GM12878 (cell line): ENCODE results near the gene OR1J1. TPM values are rescaled to one million over a fixed set of nuclear protein-coding genes. Genes with fewer than 3 reads are reported as not detected.

Experiments
- ATAC-seq: fragments of 200-7000 bp; cut with Tn5 transposase; 3 replicates; pipeline ENCODE4 v1.9.1; 2020; ENCODE audit warnings: mild to moderate bottlenecking, moderate library complexity
- BruUV-seq: library from RNA; stranded (reverse); fragments of 400-500 nt; replicated peaks from 2 replicates; lab custom pipeline; 2021; lab: Mats Ljungman, UMichigan
- CTCF ChIA-PET: fragments of 300-600 bp; sonication (Branson Sonifier 250); formaldehyde crosslinking; extraction: SDS; loops from one replicate; lab custom pipeline; 2021; ENCODE audit warnings: inconsistent platforms; lab: Yijun Ruan, JAX
- POLR2A ChIA-PET: fragments of 350-600 bp; formaldehyde crosslinking; extraction: SDS; loops from one replicate; lab custom pipeline; 2021; ENCODE audit warnings: inconsistent platforms; lab: Charles Lee
- RAD21 ChIA-PET: fragments of 300-600 bp; sonication (Branson Sonifier 250); formaldehyde crosslinking; loops from one replicate; lab custom pipeline; 2023; ENCODE audit warnings: antibody characterized with exemption; ENCODE audit not compliant: unreplicated experiment; lab: Charles Lee
- SMC1A ChIA-PET: fragments of 300-600 bp; sonication (Branson Sonifier 250); formaldehyde crosslinking; loops from one replicate; lab custom pipeline; 2023; ENCODE audit not compliant: unreplicated experiment, uncharacterized antibody; lab: Charles Lee
- DNase-seq: peaks from one replicate; pipeline ENCODE4 v3.0.0-alpha.2; 2011; ENCODE audit warnings: low read depth, low spot score
- FAIRE-seq: peaks from 3 replicates; lab custom pipeline; 2011; peaks lifted over from hg19 to GRCh38; lab: Jason Lieb, UNC
- H2AFZ ChIP-seq: 2 replicates; pipeline ENCODE4 v1.6.0; 2011; ENCODE audit warnings: low read depth, low read length, control low read depth; ENCODE audit not compliant: control insufficient read depth
- H3K27ac ChIP-seq: 2 replicates; pipeline ENCODE4 v1.5.1; 2011; ENCODE audit warnings: control low read depth; ENCODE audit not compliant: control insufficient read depth, insufficient read depth
- H3K27me3 ChIP-seq, 2 experiments: replicated peaks in 1 of 2; 2 replicates each; pipeline versions ENCODE4 v1.6.0 to v1.6.1; 2011; ENCODE audit warnings: low read length in 1 of 2; ENCODE audit not compliant: control insufficient read depth in 2 of 2, insufficient read depth in 2 of 2
- H3K36me3 ChIP-seq, 2 experiments: 2 replicates each; pipeline ENCODE4 v1.5.1; 2011; ENCODE audit warnings: low read length in 1 of 2; ENCODE audit not compliant: control insufficient read depth in 2 of 2, insufficient read depth in 2 of 2
- H3K4me1 ChIP-seq: 2 replicates; pipeline ENCODE4 v1.6.1; 2011; ENCODE audit warnings: mild to moderate bottlenecking, low read length, moderate library complexity, mixed read lengths; ENCODE audit not compliant: control insufficient read depth, insufficient read depth
- H3K4me2 ChIP-seq: 2 replicates; pipeline ENCODE4 v1.6.0; 2011; ENCODE audit warnings: control low read depth; ENCODE audit not compliant: control insufficient read depth, insufficient read depth
- H3K4me3 ChIP-seq: fragments of 200-600 bp; sonication (generic); 2 replicates; pipeline ENCODE4 v1.5.1; 2016
- H3K79me2 ChIP-seq: 2 replicates; pipeline ENCODE4 v1.6.0; 2011; ENCODE audit warnings: low read length; ENCODE audit not compliant: control insufficient read depth, insufficient read depth
- H3K9ac ChIP-seq: 2 replicates; pipeline ENCODE4 v1.8.0; 2011; ENCODE audit warnings: low read length, control low read depth, mixed read lengths; ENCODE audit not compliant: control insufficient read depth, insufficient read depth
- H3K9me3 ChIP-seq: replicated peaks from 3 replicates; pipeline ENCODE4 v1.5.1; 2011; ENCODE audit warnings: mild to moderate bottlenecking, low read length; ENCODE audit not compliant: control insufficient read depth, insufficient read depth
- H4K20me1 ChIP-seq: 2 replicates; pipeline ENCODE4 v1.6.0; 2011; ENCODE audit not compliant: control insufficient read depth, insufficient read depth
- ATF7 ChIP-seq: fragments of 450-650 bp; IDR thresholded peaks from 2 replicates; pipeline ENCODE4 v1.6.1; 2016; ENCODE audit warnings: low read depth, mild to moderate bottlenecking
- CBFB ChIP-seq: IDR thresholded peaks from 2 replicates; pipeline ENCODE4 v1.6.1; 2016; ENCODE audit warnings: antibody characterized with exemption, low read depth
- CBX3 ChIP-seq: fragments of 200-600 bp; sonication (generic); IDR thresholded peaks from 2 replicates; pipeline ENCODE4 v1.6.1; 2016; ENCODE audit warnings: low read depth, borderline replicate concordance
- KDM1A ChIP-seq: fragments of 200-600 bp; sonication (generic); IDR thresholded peaks from 2 replicates; pipeline ENCODE4 v1.6.1; 2016; ENCODE audit warnings: borderline replicate concordance
- MTA2 ChIP-seq: fragments of 450-650 bp; IDR thresholded peaks from 2 replicates; pipeline ENCODE4 v1.6.1; 2016; ENCODE audit warnings: low read depth, mild to moderate bottlenecking, moderate library complexity
- MTA3 ChIP-seq: IDR thresholded peaks from 2 replicates; pipeline ENCODE4 v1.6.1; 2012; ENCODE audit warnings: low read length, inconsistent platforms, borderline replicate concordance
- NR2C1 ChIP-seq: fragments of 450-650 bp; IDR thresholded peaks from 2 replicates; pipeline ENCODE4 v1.6.1; 2017; ENCODE audit warnings: antibody characterized with exemption, mild to moderate bottlenecking, moderate library complexity
- SIN3A ChIP-seq: IDR thresholded peaks from 2 replicates; pipeline ENCODE4 v1.6.1; 2012; ENCODE audit warnings: low read depth, low read length, improper control_type of control experiment
- SIX5 ChIP-seq: IDR thresholded peaks from 2 replicates; pipeline ENCODE4 v1.6.1; 2011; ENCODE audit warnings: mild to moderate bottlenecking, low read depth, low read length, moderate library complexity; ENCODE audit not compliant: severe bottlenecking
- SMARCA5 ChIP-seq: fragments of 450-650 bp; IDR thresholded peaks from 2 replicates; pipeline ENCODE4 v1.6.1; 2017; ENCODE audit warnings: mild to moderate bottlenecking
- SUPT20H ChIP-seq: IDR thresholded peaks from 2 replicates; pipeline ENCODE4 v1.6.1; 2011; ENCODE audit warnings: low read depth, mild to moderate bottlenecking, low read length, moderate library complexity, borderline replicate concordance; ENCODE audit not compliant: control insufficient read depth
- ZNF24 ChIP-seq: fragments of 450-650 bp; IDR thresholded peaks from 2 replicates; pipeline ENCODE4 v1.6.1; 2017; ENCODE audit warnings: antibody characterized with exemption, mild to moderate bottlenecking
- ZNF274 ChIP-seq: IDR thresholded peaks from one replicate; pipeline ENCODE4 v1.8.0; 2011; ENCODE audit not compliant: insufficient read length, insufficient read depth
- ZNF622 ChIP-seq: fragments of 450-650 bp; IDR thresholded peaks from 2 replicates; pipeline ENCODE4 v1.6.1; 2017; ENCODE audit warnings: mild to moderate bottlenecking, inconsistent platforms
- WGBS: methylation state at CpG from one replicate; pipeline ENCODE4 v1.1.6; 2016; ENCODE audit warnings: low lambda C conversion rate; ENCODE audit not compliant: insufficient replicate concordance, insufficient coverage; ENCODE audit errors: missing lambda C conversion rate; 5-methylcytosine and 5-hydroxymethylcytosine counted together
- in situ Hi-C: fragments of 300-500 bp; cut with MboI; formaldehyde crosslinking; loops from 9 replicates; pipeline ENCODE4 v1.14.3; 2018; ENCODE audit warnings: mixed read lengths
- intact Hi-C: fragments of 100-400 bp; cut with micrococcal nuclease; formaldehyde crosslinking; loops from one replicate; pipeline ENCODE4 v1.14.2; 2022; ENCODE audit not compliant: unreplicated experiment
- polyA plus RNA-seq, 11 experiments: library from polyadenylated mRNA; depleted of rRNA in 4 of 11; unstranded in 6 of 11; stranded (reverse) in 5 of 11; fragments of >200 nt; fragmentation: Nextera tagmentation in 4 of 11; fragmentation: Illumina TruSeq in 1 of 11; extraction: Ambion mirVana in 4 of 11; extraction: Trizol in 1 of 11; gene quantifications; 1 replicate in 1 of 11; 2 replicates in 10 of 11; pipeline versions ENCODE4 v1.2.1 to v1.2.3, GENCODE V29; 2011 to 2016; ENCODE audit warnings: inconsistent platforms in 2 of 11, missing spikeins in 2 of 11, low read depth in 1 of 11
- total RNA-seq, 4 experiments: library from RNA; depleted of rRNA in 3 of 4; stranded (reverse); fragments of >200 nt in 3 of 4; fragmentation: Illumina TruSeq in 1 of 4; extraction: Trizol in 1 of 4; gene quantifications; 2 replicates each; pipeline versions ENCODE4 v1.2.1 to v1.2.3, GENCODE V29; 2013 to 2021
- TF ChIP-seq, protein P1 (sequence below): IDR thresholded peaks from 2 replicates; pipeline ENCODE4 v1.6.1; 2011; ENCODE audit warnings: low read depth, mild to moderate bottlenecking, low read length, moderate library complexity, borderline replicate concordance; ENCODE audit errors: extremely low read depth
- TF ChIP-seq, protein P2 (sequence below): IDR thresholded peaks from 2 replicates; pipeline ENCODE4 v1.6.1; 2011; ENCODE audit warnings: low read depth, low read length, improper control_type of control experiment, borderline replicate concordance
- TF ChIP-seq, protein P3 (sequence below): IDR thresholded peaks from 2 replicates; pipeline ENCODE4 v1.6.1; 2012; ENCODE audit warnings: low read depth, low read length, improper control_type of control experiment

OR1J1 gene
- total and polyA plus RNA-seq, 10 of the 15 experiments (the other 5 are each of a cell fraction or from before 2014, with no cell fraction given), result 0.07 TPM; not detected in 9

DNA sequence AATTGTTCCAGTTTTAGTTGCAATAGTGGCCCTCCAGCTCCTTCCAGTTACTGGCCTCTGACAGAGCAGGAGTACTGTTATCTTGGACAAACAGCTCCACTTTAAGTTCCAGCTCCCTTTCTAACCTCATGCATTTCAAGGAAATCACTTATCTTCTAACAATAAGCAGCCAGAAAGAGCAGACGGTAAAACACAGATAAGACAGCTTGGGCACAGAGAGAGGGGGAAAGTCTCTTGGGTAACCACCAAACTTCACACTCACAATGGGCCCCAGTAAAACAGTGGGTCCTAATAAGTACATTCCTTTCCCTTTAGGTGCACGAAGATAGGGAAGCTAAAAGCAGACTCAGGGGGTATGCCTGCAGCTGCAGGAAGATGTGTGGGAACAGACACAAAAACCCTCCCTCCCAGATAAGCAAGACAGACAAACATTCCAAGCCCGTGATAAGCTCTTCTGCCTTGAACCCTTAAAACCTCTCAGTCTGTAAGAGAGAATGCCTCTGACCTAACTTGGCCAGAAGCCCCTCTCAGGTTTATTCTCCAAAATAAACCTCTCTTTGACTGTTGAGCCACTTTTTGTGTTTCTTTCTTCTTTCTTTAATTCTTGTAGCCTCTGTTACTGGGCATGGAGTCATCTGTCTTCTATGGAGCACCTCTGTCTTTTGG lies 30.8 kb downstream of the OR1J1 start:
- in situ Hi-C loops, result no loop called here
- ChIA-PET SMC1A (no interaction called here), RAD21 (interaction anchor here (0.5 kb wide), 1 partner anchor 275 kb away, joined by 3 read pairs; no protein-coding TSS in a partner anchor), CTCF (interaction anchor here (0.7 to 1.4 kb wide), 4 partner anchors 7 to 322 kb away, joined by 3 to 5 read pairs (median 4); no protein-coding TSS in a partner anchor), POLR2A (interaction anchor here (0.7 kb wide), 1 partner anchor 43 kb away, joined by 3 read pairs; no protein-coding TSS in a partner anchor)
- WGBS, result 0% methylated on average over 3 of the region's 3 CpGs
- no peaks in the 10 kb centered on the region; a peak in 2 of 4 replicates for H3K27me3 ChIP-seq
- H3K9me3 ChIP-seq, result no peaks in the 10 kb centered on the region
- no peak for DNase-seq
- H3K4me1 ChIP-seq, result no peaks in the 10 kb centered on the region
- no peak for ATAC-seq
- H2AFZ ChIP-seq, result no peak overlapping the region
- no peak overlapping the region for H3K9ac ChIP-seq
- H3K79me2 ChIP-seq, result no peaks in the 10 kb centered on the region
- no peaks in the 10 kb centered on the region for H4K20me1 ChIP-seq
- no peak overlapping the region for H3K4me3 ChIP-seq
- no peak for FAIRE-seq
- H3K4me2 ChIP-seq, result no peak overlapping the region
- TF ChIP-seq SMARCA5, result no peak
- no peak for TF ChIP-seq MTA2
- no peak for TF ChIP-seq CBFB
- TF ChIP-seq, protein P1, sequence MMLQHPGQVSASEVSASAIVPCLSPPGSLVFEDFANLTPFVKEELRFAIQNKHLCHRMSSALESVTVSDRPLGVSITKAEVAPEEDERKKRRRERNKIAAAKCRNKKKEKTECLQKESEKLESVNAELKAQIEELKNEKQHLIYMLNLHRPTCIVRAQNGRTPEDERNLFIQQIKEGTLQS, result no peak
- TF ChIP-seq ZNF622, result no peak
- no peak for TF ChIP-seq SIX5
- no peak for TF ChIP-seq KDM1A
- TF ChIP-seq ZNF274, result no peak
- TF ChIP-seq, protein P2, sequence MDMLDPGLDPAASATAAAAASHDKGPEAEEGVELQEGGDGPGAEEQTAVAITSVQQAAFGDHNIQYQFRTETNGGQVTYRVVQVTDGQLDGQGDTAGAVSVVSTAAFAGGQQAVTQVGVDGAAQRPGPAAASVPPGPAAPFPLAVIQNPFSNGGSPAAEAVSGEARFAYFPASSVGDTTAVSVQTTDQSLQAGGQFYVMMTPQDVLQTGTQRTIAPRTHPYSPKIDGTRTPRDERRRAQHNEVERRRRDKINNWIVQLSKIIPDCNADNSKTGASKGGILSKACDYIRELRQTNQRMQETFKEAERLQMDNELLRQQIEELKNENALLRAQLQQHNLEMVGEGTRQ, result no peak
- TF ChIP-seq, protein P3, sequence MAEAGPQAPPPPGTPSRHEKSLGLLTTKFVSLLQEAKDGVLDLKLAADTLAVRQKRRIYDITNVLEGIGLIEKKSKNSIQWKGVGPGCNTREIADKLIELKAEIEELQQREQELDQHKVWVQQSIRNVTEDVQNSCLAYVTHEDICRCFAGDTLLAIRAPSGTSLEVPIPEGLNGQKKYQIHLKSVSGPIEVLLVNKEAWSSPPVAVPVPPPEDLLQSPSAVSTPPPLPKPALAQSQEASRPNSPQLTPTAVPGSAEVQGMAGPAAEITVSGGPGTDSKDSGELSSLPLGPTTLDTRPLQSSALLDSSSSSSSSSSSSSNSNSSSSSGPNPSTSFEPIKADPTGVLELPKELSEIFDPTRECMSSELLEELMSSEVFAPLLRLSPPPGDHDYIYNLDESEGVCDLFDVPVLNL, result no peak
- no peak for TF ChIP-seq MTA3
- no peak for TF ChIP-seq SUPT20H
- TF ChIP-seq NR2C1, result no peak
- TF ChIP-seq CBX3, result no peak
- no peak for TF ChIP-seq SIN3A
- no peak for TF ChIP-seq ATF7
- no peak for TF ChIP-seq ZNF24
- no peaks in the 10 kb centered on the region for H3K36me3 ChIP-seq
- no TSS peak for BruUV-seq
- no peak overlapping the region for H3K27ac ChIP-seq
- intact Hi-C loops, result no loop called here
